ENCODE data around the gene PDHA1. TPM values are rescaled to one million over a fixed set of nuclear protein-coding genes. Genes with fewer than 3 reads are reported as not detected.

Gene PDHA1
- total RNA-seq, 1 donor: 26.4 TPM

GRCh38 chrX:19410259-19410658, 66.5 kb downstream of the PDHA1 start:
- Histone ChIP-seq H3K27ac (ENCODE audit: low read depth, low read length) (no peak overlapping the region), H3K4me1 (ENCODE audit: insufficient read depth, low read length) (no peaks in the 10 kb centered on the region), H3K79me2 (ENCODE audit: insufficient read depth, low read length) (no peaks in the 10 kb centered on the region), H3K4me2 (ENCODE audit: insufficient read depth, low read length) (no peak overlapping the region), H3K36me3 (ENCODE audit: insufficient read depth, low read length) (no peaks in the 10 kb centered on the region), H2AFZ (ENCODE audit: low read length) (no peak overlapping the region), H4K20me1 (ENCODE audit: insufficient read depth, low read length) (no peaks in the 10 kb centered on the region), H3K27me3 (ENCODE audit: insufficient read depth, low read length) (no peaks in the 10 kb centered on the region), H3K9me3 (ENCODE audit: low read depth, low read length) (no peaks in the 10 kb centered on the region), H3K4me3 (ENCODE audit: insufficient read depth, low read length) (no peak overlapping the region)
- no peak for TF ChIP-seq CTCF (IDR thresholded peaks at IDR 0.05; ENCODE audit: extremely low read depth, low read depth, low read length)
- DNase-seq (ENCODE audit: insufficient read length, low spot score, missing footprints): no peak

Small RNA genes lying within 50 kb of the gene (small RNA-seq; reads per million reads assigned to genes)
- not detected for gene RF00019

Other genes starting within 250 kb of the PDHA1 start
- under 0.01 TPM in 2 replicates for gene ADGRG2, start 221.5 kb upstream of the PDHA1 start, total RNA-seq
- gene MAP3K15, start 171.6 kb downstream of the PDHA1 start, total RNA-seq: under 0.01 TPM in 2 replicates